ENCODE measurements around the gene THAP3. TPM values are rescaled to one million over a fixed set of nuclear protein-coding genes. Genes with fewer than 3 reads are reported as not detected.
"Not testable (repeated sequence)": the region's sequence is repeated elsewhere in the genome, so short reads cannot be mapped to it uniquely, and the experiment has no call there.

The THAP3 gene
- total RNA-seq, 6 experiments from 2014 or later, result 5.9 to 11.3 (median 10.3) TPM

GRCh38 chr1:6596886-6597776 is 27.5 kb upstream of the THAP3 start:
- Histone ChIP-seq H3K27ac (no peak overlapping the region), H3K36me3 (peaks cover 0 to 73% (median 43%) of the 10 kb centered on the region in 4 donors), H3K4me3 (no peak overlapping the region), H3K9me3 (no peaks in the 10 kb centered on the region), H3K4me1 (peaks cover 0 to 44% (median 10%) of the 10 kb centered on the region in 4 donors), H3K27me3 (no peaks in the 10 kb centered on the region)
- no CpG with 5 or more reads among the region's 15 CpGs for WGBS (ENCODE audit: insufficient coverage, low coverage, low lambda C conversion rate, missing lambda C conversion rate)
- ATAC-seq, result no peak
- intact Hi-C loops (cut with DNase I), result no loop called here
- no peak for DNase-seq
- TF ChIP-seq POLR2A (IDR thresholded peaks at IDR 0.05), result no peak
- no peak for TF ChIP-seq CTCF (IDR thresholded peaks at IDR 0.05)

GRCh38 chr1:6597777-6598131 is 26.9 kb upstream of the THAP3 start:
- TF ChIP-seq CTCF (IDR thresholded peaks at IDR 0.05), result no peak
- no peak for TF ChIP-seq POLR2A (IDR thresholded peaks at IDR 0.05)
- Histone ChIP-seq H3K36me3 (peaks cover 0 to 67% (median 38%) of the 10 kb centered on the region in 4 donors), H3K4me1 (peaks cover 0 to 44% (median 10%) of the 10 kb centered on the region in 4 donors), H3K9me3 (no peaks in the 10 kb centered on the region), H3K27me3 (no peaks in the 10 kb centered on the region), H3K4me3 (no peak overlapping the region), H3K27ac (no peak overlapping the region)
- intact Hi-C loops (cut with DNase I), result no loop called here
- DNase-seq (no peak), ATAC-seq (no peak)
- no CpG with 5 or more reads among the region's 6 CpGs for WGBS (ENCODE audit: insufficient coverage, low coverage, low lambda C conversion rate, missing lambda C conversion rate)

- no peaks in the 10 kb centered on the region for H3K27me3 ChIP-seq
- H3K36me3 ChIP-seq, result peaks cover 0 to 51% (median 29%) of the 10 kb centered on the region in 4 donors
- peak overlapping the region; percentile 96 to 98 (median 98) for H3K27ac ChIP-seq
- no peaks in the 10 kb centered on the region for H3K9me3 ChIP-seq
- WGBS (ENCODE audit: insufficient coverage, low coverage, low lambda C conversion rate, missing lambda C conversion rate), result 43% methylated on average over 12 of the region's 31 CpGs
- H3K4me1 ChIP-seq, result peaks cover 0 to 53% (median 13%) of the 10 kb centered on the region in 4 donors
- peak overlapping the region; percentile 86 to 98 (median 92) for H3K4me3 ChIP-seq
- ATAC-seq (no peak), DNase-seq (peak in 2 of 3 donors; percentile 42 to 61)
- intact Hi-C loops (cut with DNase I), result no loop called here
- no peak for TF ChIP-seq CTCF (IDR thresholded peaks at IDR 0.05)
- no peak for TF ChIP-seq POLR2A (IDR thresholded peaks at IDR 0.05)
Observed at GRCh38 chr1:6599141-6599975, 25.3 kb upstream of the THAP3 start.

- DNase-seq; intact Hi-C loops (cut with DNase I); ATAC-seq; H3K27me3 ChIP-seq; H3K9me3 ChIP-seq: not testable (repeated sequence)
- 27% methylated on average over 7 of the region's 8 CpGs for WGBS (ENCODE audit: insufficient coverage, low coverage, low lambda C conversion rate, missing lambda C conversion rate)
- Histone ChIP-seq H3K36me3 (peaks cover 0 to 45% (median 26%) of the 10 kb centered on the region in 4 donors), H3K4me3 (peak overlapping the region; percentile 86 to 98 (median 92)), H3K27ac (peak overlapping the region; percentile 96 to 98 (median 98)), H3K4me1 (peaks cover 0 to 59% (median 19%) of the 10 kb centered on the region in 4 donors)
Observed at GRCh38 chr1:6599991-6600390, 24.7 kb upstream of the THAP3 start.
